ENCODE results near the gene FCGR3B.
"Not testable (repeated sequence)": the region's sequence is repeated elsewhere in the genome, so short reads cannot be mapped to it uniquely, and the experiment has no call there.

DNA sequence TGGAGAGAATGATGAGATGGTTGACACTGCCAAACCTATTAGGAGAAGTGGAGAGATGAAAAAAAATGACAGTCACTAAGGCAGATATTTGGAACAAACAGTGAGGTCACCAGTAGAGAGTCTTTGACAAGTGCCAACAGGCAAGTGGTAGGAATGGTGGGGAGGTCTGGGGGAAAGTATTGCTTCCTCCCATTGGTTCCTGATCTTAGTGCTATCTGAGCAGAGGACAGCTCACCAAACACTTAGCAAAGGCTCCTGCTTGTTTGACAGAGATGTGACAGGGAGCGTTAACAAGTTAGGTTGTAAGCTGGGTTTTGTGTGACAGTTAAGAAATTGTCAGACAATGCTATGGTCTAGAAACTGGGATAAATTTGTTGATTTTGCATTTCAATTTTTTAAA lies 6.4 kb downstream of the FCGR3B start:
- TF ChIP-seq, protein P1, sequence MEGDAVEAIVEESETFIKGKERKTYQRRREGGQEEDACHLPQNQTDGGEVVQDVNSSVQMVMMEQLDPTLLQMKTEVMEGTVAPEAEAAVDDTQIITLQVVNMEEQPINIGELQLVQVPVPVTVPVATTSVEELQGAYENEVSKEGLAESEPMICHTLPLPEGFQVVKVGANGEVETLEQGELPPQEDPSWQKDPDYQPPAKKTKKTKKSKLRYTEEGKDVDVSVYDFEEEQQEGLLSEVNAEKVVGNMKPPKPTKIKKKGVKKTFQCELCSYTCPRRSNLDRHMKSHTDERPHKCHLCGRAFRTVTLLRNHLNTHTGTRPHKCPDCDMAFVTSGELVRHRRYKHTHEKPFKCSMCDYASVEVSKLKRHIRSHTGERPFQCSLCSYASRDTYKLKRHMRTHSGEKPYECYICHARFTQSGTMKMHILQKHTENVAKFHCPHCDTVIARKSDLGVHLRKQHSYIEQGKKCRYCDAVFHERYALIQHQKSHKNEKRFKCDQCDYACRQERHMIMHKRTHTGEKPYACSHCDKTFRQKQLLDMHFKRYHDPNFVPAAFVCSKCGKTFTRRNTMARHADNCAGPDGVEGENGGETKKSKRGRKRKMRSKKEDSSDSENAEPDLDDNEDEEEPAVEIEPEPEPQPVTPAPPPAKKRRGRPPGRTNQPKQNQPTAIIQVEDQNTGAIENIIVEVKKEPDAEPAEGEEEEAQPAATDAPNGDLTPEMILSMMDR (IDR thresholded peaks at IDR 0.05; ENCODE audit: low read depth, low read length, missing input control): not testable (repeated sequence)
- not testable (repeated sequence) for TF ChIP-seq SP1, RAD21 (IDR thresholded peaks at IDR 0.05)

All from liver (tissue), 3 donors.